Measurements from ENCODE around the gene RMC1.
"Not testable (repeated sequence)": the region's sequence is repeated elsewhere in the genome, so short reads cannot be mapped to it uniquely, and the experiment has no call there.

The RMC1 gene

DNA sequence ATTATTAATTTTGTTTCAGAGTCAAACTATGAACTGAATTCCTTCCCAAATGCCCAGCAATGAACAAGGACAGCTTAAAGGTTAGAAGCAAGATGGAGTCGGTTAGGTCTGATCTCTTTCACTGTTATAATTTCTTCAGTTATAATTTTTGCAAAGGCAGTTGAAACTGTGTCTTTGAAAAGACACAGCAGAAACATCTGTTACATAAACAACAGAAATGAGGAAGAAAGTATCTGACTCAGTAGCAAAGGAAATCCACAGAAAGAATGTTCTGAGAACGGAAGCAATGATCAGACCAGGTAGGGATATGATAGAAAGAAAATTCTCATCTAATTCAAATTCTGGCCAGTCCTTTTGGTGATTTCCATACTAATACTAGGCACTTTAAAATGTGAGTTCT is 5.2 kb upstream of the RMC1 start:
- no peak for DNase-seq (ENCODE audit: low read depth)

DNA sequence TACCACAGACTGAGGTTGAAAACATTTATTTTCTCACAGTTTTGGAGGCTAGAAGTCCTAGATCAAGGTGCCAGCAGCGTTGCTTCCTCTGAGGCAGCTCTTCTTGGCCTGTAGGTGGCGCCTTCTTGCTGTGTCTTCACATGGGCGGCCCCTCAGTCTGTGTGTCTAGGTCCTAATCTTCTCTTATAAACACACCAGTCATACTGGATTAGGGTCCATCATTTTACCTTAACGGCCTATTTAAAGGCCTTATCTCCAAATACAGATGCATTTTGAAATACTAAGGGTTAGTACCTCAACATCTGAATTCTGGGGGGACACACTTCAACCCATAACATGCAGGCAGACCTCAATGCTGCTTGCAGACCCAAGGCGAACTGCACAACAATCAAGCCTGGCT is 4.4 kb upstream of the RMC1 start:
- peak; percentile 24 for DNase-seq (ENCODE audit: low read depth)

DNA sequence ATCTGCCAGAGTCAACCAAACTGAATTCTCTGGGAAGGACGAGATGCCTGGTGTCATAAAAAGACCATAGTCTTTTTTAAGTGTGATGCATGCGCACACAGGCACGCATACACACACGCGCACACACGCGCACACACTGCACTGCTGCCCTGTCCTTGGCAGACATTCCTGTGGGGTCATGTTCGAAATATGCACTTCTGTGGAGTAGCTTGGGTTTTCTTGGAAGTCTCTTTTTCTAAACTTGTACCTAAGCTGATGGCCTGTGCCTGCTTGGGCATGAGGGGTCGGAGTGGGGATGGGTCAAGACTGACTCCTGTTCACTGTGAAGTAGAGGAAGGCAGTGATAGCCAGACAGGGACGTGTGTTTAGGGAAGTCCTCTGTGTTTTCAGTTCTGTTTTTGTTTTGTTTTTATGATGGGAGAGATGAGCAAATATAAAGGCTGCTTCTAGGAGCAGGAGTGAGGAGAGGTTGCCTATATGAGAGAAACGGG is 4.0 kb upstream of the RMC1 start:
- DNase-seq (ENCODE audit: low read depth): no peak

DNA sequence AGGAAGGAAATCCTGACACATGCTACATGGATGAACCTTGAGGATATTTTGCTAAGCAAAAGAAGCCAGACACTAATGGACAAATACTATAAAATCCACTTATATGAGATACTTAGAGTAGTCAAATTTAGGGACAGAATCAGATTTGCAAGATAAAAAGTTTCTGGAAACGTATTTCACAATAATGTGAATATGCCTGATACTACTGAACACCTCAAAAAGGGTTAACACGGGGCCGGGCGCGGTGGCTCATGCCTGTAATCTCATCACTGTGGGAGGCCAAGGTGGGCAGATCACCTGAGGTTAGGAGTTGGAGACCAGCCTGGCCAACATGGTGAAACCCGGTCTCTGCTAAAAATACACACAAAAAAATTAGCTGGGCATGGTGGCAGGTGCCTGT is 1.7 kb upstream of the RMC1 start:
- DNase-seq (ENCODE audit: low read depth): no peak

DNA sequence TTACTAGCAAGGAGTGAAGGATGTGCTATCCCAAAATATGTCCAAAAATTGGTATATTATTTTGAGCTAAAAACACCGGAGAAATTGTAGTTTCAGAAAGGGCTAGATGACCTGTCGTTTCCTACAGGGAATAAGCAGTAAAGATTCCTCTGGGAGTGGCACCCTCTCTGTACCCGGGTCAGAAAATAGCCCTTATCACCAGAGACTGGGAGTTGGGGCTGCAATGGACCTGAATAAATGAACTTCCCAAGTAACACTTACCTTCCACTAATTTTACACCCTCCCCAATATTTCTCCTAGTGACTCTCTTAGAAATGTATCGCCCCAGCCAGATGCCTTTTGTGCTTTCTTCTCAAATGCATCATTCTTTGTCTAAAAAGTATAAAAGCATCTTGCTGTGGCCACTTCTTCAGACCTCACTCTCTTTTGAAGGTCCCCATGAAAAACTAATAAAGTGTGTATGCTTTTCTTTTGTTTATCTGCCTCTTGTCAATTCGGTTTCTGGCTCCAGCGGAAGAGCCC is 734 bp upstream of the RMC1 start:
- DNase-seq (ENCODE audit: low read depth): no peak

DNA sequence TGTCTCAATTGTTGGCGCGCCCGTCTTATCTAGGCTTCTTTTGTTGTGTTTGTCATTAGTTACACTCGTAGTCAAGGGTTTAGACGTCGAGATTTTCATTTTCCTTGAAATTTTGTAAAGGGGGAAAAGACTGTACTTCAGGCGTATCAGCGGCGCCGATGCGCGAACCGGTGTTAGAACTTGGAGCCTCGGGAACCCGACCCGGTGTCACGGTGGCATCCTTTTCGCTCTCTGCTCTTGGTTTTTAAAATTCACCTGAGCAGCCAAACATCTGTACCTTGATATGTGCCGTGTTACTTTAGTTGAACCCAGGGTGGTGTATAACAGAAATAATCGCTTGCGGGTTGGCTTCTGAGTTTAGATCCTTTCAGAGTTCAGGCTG is 643 bp downstream of the RMC1 start:
- DNase-seq (ENCODE audit: low read depth): no peak

DNA sequence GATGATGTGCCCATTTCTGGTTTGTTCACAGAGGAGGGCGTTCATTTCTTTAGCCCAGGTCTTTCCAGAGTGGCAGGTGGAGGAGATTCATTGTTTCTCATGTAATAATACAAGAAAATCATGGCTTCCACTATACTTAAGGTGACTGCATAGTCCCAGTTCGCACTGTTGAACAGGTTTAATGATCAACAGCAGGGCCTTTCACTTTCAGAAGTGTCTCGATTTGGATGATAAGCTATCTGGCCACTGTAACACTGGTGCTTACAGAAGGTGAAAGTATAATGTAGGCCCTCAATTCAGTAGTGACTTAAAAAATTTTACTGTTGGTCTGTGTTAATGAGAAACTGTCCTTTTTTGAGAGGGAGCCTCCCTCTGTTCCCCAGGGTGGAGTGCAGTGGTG is 1.4 kb downstream of the RMC1 start:
- DNase-seq (ENCODE audit: low read depth): no peak

DNA sequence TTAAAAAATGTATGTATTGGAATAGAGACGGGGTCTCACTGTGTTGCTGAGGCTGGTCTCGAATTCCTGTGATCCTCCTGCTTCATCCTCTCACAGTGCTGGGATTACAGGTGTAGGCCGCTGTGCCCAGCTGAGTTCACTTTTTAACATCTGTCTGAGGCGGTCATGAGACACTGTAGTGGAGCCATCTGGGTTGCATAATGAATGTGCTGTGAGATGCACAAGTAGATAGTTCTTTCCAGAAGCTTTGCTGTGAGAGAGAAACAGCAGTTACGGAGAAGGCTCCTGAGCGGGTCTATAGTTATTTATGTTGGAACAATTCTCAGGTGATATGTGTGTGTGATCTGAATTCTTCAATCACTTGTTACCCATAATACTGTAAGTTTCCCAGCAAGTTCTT is 3.1 kb downstream of the RMC1 start:
- DNase-seq (ENCODE audit: low read depth): no peak

DNA sequence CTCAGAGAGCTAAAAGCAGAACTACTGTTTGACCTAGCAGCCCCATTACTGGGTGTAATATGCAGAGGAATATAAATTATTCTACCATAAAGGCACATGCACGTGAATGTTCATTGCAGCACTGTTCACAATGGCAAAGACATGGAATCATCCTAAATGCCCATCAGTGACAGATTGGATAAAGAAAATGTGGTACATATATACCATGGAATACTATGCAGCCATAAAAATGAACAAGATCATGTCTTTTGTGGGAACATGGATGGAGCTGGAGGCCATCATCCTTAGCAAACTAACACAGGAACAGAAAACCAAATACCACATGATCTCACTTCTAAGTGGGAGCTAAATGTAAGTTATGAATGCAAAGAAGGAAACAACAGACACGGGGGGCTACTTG is 7.6 kb downstream of the RMC1 start:
- DNase-seq (ENCODE audit: low read depth): not testable (repeated sequence)

DNA sequence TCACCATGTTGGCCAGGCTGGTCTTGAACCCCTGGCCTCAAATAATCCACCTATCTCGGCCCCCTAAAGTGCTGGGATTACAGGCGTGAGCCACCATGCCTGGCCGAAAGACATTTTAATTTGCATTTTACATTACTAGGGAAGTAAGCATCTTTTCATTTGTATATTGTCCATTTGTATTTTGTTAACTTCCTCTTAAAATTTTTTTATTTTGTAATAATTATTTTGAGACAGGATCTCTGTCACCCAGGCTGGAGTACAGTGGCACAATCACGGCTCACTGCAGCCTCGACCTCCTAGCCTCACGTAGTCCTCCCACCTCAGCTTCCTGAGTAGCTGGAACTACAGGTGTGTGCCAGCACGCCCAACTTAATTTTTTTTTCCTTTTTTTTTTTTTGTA is 8.9 kb downstream of the RMC1 start:
- DNase-seq (ENCODE audit: low read depth): not testable (repeated sequence)

DNA sequence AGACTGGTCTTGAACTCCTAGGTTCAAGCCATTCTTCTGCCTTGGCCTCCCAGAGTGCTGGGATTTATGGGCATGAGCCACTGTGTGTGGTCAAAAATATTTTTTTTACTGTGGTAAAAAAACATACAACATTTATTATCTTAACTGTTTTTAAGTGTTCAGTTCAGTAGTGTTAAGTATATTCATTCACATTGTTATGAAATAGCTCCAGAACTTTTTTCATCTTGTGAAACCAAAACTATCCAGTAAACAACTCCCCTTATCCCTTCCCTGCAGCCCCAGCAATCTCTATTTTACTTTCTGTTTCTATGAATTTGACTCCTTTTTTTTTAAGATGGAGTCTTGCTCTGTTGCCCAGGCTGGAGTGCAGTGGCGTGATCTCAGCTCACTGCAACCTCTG is 9.3 kb downstream of the RMC1 start:
- DNase-seq (ENCODE audit: low read depth): no peak

DNA sequence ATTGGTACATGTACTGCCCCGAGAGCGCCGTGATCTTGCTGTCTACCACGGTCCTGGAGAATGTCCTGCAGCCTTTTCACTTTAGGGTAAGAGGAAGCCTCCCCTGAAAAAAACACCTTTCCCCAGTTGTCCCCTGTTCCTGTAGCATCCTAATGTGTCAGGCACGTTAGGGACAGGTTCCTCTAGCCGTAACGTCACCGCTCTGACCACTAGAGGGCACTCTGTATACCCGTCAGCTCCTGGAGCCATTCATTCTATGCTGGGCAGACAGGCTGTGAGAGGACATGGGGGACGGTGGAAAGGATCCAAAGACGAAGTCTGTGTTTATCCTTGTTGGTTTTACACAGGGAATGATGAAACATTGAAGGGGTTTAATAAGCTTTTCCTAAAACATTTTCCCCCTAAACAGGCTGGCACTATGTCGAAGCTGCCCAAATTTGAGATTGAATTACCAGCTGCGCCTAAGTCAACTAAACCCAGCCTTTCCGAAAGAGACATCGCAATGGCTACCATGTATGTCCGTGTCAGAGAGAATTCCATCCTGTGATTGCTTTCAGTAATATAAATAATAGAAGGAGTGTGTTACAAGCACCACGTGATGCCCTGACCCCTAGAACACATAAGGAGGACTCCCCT is 12.7 kb downstream of the RMC1 start:
- DNase-seq (ENCODE audit: low read depth): peak; percentile 38

DNA sequence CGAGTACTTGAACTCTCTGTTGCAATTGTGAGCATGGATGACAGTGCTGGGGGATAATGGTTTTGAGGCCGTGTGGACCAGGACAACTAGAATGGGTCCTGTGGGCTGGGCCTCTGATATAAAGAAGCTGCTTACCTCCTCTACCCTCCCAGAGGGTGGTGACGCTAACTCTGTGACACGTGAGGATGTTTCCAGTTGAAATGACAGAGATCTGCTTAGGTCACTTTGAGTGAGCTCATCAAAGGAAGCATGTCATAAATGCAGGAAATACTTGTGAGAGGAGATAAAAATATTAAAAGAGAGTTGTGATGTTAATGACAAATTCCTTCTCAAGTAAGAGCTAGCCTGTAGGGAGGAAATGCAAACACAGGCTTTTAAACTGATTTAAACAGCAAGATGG is 16.4 kb downstream of the RMC1 start:
- DNase-seq (ENCODE audit: low read depth): no peak

DNA sequence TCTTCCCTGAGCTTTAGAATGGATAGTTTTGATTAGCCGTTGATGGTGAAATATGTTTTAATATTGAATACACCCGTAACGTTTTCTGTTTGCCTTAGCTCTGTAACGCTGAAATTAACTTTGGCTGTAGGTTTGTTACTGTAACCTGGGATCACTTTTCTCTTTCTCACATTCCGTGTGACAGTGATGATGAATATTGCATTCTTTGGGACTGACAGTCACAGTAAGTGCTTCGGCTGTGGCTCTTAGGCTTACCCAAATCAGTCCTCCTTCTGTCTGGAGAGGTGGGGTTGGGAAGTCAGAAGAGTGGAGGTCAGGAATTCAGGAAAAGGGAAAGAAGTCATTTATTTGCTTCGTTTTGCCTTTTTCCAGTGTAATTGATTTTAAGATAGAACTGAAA is 18.0 kb downstream of the RMC1 start:
- no peak for DNase-seq (ENCODE audit: low read depth)

DNA sequence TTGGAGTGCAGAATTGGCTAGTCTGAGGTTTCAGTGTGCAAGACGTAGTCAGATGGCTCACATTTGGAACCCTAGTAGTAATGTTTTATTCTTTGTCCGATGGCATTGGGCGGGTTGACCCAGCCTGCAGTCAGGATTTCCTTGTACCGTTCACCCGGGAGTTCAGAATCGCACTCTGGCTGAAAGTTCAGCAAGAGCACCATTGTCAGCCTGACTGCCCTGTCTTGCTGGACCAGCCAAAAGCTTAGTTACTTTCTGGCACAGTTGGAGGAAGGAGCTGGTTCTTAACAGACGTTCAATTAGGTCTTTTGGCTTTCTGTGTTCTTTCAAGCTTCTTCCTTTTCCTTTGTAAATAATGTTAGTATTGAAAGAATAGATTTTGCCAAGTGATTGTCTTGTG is 18.6 kb downstream of the RMC1 start:
- no peak for DNase-seq (ENCODE audit: low read depth)

DNA sequence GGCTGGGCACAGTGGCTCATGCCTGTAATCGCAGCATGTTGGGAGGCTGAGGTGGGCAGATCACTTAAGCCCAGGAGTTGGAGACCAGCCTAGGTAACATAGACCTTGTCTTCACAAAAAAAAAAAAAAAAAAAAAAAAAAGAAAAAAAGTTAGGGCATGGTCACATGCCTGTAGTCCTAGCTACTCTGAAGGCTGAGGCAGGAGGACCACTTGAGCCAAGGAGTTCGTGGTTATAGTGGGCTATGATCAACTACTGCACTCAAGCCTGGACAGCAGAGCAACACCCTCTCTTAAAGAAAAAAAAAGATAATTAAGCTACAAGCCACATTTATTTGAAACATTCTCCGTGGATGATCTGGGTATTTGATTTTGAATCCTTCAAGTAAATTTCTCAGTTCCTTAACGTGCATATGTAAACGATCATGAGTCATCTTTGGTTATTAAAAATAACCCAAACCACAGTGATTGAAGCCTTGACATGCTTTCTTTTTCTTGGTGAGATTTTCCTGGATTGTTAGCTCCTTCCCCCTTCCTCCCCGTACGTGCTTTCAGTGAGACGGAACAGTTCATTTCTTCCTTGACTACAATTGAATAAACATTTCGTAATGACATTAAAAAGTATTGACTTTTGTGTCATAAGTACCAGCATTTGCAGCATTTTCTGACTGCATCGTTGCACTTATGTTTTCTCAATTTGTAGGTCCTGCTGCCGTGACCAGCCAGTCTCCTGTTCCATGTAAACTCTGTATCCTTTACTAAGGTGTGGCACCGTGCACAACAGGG is 20.3 kb downstream of the RMC1 start:
- DNase-seq (ENCODE audit: low read depth): no peak

DNA sequence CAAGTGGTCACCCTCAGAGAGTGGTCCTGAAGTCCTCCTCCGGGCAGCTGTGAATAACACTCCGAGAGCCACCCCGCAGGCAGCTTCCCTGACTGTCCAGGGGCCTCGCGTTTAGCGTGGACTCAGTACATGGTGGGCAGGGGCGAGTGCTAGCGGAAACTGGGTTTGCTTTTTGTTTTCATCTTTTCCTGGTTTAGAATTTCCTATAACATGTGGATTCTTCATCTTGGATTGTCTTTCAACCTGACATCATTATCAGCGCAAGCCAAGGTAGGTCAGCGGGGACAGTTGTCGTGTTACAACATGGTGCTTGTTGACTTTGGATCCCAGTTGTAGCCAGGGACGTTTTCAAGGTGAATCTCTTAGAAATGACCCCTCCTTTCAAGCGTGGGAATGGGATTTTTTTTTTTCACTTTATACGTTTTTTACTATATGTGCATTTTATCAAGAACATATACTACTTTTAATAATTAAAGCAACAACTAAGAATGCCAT is 20.9 kb downstream of the RMC1 start:
- DNase-seq (ENCODE audit: low read depth): no peak

DNA sequence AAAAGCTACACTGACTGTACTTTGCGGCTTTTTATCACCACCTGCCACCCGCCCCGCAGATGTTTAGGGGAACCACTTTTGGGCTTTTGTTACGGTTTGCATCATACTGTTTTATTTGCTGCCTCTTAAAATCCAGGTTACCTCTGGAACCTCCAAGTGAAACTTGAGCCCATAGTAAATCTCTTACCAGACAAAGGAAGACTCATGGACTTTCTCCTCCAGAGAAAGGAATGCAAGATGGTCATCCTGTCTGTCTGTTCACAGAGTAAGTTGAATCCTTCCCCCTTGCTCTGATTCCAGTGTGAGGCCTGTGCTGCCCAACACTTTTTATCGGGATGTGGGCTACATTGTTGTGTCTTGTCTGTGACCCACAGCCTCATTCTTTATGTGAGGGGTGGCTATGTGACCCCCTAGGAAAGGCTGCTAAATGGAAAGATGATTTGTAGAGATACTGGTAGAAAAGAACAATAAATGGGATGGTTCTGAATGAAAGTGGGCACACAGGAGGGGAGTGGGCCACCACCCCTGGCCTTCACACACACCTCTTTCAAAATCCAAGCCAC is 23.3 kb downstream of the RMC1 start:
- DNase-seq (ENCODE audit: low read depth): no peak

DNA sequence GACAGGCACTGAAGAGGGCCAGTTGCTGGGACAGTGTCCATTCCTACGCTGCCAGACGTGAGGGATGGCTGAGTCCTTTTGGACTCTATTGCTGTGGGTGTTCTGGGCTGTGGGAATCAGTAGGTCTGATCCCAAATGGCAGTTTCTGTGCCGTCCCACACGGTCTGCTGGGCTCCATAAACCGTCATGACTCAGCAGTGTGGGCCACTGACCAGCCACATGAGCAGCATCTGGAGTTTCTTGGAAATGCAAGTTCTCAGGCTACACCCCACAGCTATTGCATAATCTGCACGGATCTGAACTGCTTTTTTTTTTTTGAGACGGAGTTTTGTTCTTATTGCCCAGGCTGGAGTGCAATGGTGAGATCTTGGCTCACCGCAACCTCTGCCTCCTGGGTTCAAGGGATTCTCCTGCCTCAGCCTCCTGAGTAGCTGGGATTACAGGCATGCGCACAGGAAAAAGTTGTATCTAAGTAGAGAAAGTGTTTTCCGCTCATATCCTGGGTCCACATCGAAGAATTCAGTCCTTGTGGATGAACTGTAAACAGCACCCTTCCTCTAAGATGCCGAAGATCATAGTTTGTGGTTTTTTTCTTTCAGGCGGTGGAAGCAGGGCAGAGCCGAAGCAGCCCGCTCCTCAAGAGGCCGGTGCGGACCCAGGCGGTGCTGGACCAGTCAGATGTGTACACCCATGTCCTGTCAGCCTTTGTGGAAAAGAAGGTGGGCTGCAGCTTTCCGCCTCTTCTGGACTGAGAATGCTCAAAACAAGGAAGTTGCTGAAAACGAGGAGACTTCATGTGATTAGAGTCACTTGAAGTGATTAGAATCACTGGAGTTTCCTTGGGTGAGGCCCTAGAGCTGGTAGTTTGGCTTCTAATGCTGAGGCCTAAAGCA is 25.5 kb downstream of the RMC1 start:
- no peak for DNase-seq (ENCODE audit: low read depth)

DNA sequence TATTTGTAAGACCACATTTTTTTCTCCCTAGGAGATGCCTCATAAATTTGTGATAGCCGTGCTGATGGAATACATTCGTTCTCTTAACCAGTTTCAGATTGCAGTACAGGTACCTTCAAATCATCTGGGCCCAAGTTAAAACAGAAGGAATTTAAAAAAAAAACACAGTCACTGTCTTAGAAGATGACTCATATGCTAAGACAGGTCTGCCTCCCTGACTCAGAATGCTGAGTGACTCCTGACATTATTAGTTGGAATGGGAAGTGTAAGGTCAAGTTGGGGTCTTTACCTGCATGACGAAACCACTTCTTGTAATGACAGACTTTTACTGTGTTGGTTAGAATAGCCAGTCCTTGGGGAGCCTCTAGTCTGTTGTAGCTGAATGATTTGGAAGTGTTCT is 26.3 kb downstream of the RMC1 start:
- no peak for DNase-seq (ENCODE audit: low read depth)

DNA sequence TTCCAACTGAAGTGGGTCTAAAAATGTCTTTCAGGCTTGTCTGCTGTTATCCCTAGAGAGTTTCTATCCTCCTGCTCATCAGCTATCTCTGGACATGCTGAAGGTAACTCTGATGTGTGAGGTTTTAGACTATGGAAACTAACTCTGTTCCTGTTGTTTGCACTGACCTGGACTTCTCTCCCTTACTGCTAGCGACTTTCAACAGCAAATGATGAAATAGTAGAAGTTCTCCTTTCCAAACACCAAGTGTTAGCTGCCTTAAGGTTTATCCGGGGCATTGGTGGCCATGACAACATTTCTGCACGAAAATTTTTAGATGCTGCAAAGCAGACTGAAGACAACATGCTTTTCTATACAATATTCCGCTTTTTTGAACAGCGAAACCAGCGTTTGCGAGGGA is 26.9 kb downstream of the RMC1 start:
- DNase-seq (ENCODE audit: low read depth): no peak

DNA sequence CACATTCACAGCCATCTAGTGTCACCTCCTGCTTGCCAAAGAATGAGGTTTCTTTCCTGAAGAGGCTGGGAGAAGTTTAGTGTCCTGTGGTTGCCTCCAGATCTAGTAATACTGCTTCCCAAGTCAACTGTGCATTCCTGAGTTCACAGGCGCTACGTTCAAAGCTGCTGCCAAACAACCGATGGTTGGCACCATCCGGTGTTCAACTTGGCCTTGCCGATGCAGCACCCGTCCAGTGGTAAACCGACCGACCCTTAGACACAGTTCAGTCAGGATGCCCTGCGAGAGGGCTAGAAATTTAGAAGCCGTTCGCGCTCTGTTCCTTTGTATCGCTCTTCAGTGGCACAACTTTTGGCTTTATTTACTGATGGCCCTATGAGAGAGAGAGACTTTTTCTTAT is 28.6 kb downstream of the RMC1 start:
- DNase-seq (ENCODE audit: low read depth): no peak

Measured in stimulated activated CD8-positive, alpha-beta memory T cell treated with anti-CD3 and anti-CD28 coated beads, Interleukin-15, amount 100 ng/mL, for 24 hours (primary cell).